ENCODE measurements around the gene C8A.

GRCh38 chr1:56872597-56872996 is 18.0 kb downstream of the C8A start:
- no peak for TF ChIP-seq CTCF (IDR thresholded peaks at IDR 0.05)
- TF ChIP-seq POLR2A (IDR thresholded peaks at IDR 0.05) = no peak
